Measurements from ENCODE around the gene LRRC26. TPM values are rescaled to one million over a fixed set of nuclear protein-coding genes. Genes with fewer than 3 reads are reported as not detected.

Gene LRRC26
- polyA plus RNA-seq, 1 experiment: not detected

DNA sequence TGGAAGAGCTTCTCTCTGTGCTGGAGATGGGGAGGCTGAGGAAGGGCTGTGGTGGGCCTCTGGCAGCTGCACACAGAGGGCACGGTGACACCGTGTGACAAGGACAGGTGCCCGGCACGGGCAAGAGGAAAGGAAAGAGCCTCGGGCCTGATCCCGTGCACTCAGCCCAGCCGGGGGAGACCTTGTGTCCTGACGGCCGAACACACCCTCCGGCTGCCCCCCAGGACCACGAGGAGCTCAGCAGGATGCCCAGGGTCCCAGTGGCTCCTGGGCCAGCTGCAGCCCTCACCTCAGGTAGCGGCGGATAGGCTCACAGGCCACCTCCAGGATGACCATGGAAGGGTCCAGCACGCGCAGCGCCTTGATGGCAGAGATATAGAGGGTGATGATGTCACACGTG lies 13.0 kb upstream of the LRRC26 start:
- no peak for TF ChIP-seq CTCF (IDR thresholded peaks at IDR 0.05; ENCODE audit: insufficient read depth, low read depth, low read length)
- Histone ChIP-seq H3K4me3 (ENCODE audit: low read depth, low read length) (no peak overlapping the region), H3K36me3 (ENCODE audit: control insufficient read depth, insufficient read depth, low read length) (peaks cover 38% of the 10 kb centered on the region), H3K27me3 (ENCODE audit: control insufficient read depth, insufficient read depth, low read length) (no peaks in the 10 kb centered on the region)
- CTCF ChIA-PET: interaction anchor here (0.5 kb wide), 1 partner anchor 394 kb away, joined by 3 read pairs; no protein-coding TSS in a partner anchor
- no peak for DNase-seq (ENCODE audit: low read depth)
- POLR2A ChIA-PET: no interaction called here

GRCh38 chr9:137181680-137182079 lies 11.8 kb upstream of the LRRC26 start:
- Histone ChIP-seq H3K27me3 (ENCODE audit: control insufficient read depth, insufficient read depth, low read length) (no peaks in the 10 kb centered on the region), H3K4me3 (ENCODE audit: low read depth, low read length) (no peak overlapping the region), H3K36me3 (ENCODE audit: control insufficient read depth, insufficient read depth, low read length) (peaks cover 36% of the 10 kb centered on the region)
- CTCF ChIA-PET: interaction anchor here (1.1 kb wide), 1 partner anchor 45 kb away, joined by 4 read pairs; the partner anchor contains the start of gene RNF224
- no peak for TF ChIP-seq CTCF (IDR thresholded peaks at IDR 0.05; ENCODE audit: insufficient read depth, low read depth, low read length)
- DNase-seq (ENCODE audit: low read depth): no peak
- POLR2A ChIA-PET: no interaction called here

GRCh38 chr9:137180491-137180890 lies 10.6 kb upstream of the LRRC26 start:
- Histone ChIP-seq H3K27me3 (ENCODE audit: control insufficient read depth, insufficient read depth, low read length) (no peaks in the 10 kb centered on the region), H3K36me3 (ENCODE audit: control insufficient read depth, insufficient read depth, low read length) (peaks cover 35% of the 10 kb centered on the region), H3K4me3 (ENCODE audit: low read depth, low read length) (no peak overlapping the region)
- DNase-seq (ENCODE audit: low read depth): no peak
- CTCF ChIA-PET: interaction anchor here (1.1 kb wide), 1 partner anchor 47 kb away, joined by 4 read pairs; the partner anchor contains the start of gene RNF224
- POLR2A ChIA-PET: interaction anchor here (0.6 kb wide), 1 partner anchor 10 kb away, joined by 3 read pairs; no protein-coding TSS in a partner anchor
- TF ChIP-seq CTCF (IDR thresholded peaks at IDR 0.05; ENCODE audit: insufficient read depth, low read depth, low read length): no peak

DNA sequence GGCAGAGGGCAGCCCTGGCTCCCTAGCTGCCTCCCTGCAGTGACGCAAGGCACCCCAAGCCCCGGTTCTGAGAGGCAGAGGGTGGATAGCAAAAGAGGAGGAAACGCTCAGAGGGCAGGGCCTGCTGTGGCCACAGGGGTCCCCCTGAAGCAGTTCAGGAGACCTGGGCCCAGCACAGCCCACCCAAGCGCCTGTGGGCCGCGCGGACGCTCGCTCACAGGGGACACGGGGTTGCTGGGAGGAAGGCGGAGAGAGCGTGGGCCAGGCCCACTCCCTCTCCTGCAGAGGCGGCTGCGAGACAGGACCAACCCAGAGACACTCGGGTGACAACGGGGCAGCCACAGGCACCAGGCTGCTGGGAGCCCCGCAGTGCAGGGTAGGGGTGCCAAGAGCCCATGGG lies 9.9 kb upstream of the LRRC26 start:
- H3K27me3 ChIP-seq (ENCODE audit: control insufficient read depth, insufficient read depth, low read length): no peaks in the 10 kb centered on the region
- CTCF ChIA-PET: no interaction called here
- DNase-seq (ENCODE audit: low read depth): no peak
- TF ChIP-seq CTCF (IDR thresholded peaks at IDR 0.05; ENCODE audit: insufficient read depth, low read depth, low read length): no peak
- POLR2A ChIA-PET: interaction anchor here (0.6 kb wide), 1 partner anchor 9 kb away, joined by 3 read pairs; no protein-coding TSS in a partner anchor
- no peak overlapping the region for H3K4me3 ChIP-seq (ENCODE audit: low read depth, low read length)
- peaks cover 32% of the 10 kb centered on the region for H3K36me3 ChIP-seq (ENCODE audit: control insufficient read depth, insufficient read depth, low read length)

DNA sequence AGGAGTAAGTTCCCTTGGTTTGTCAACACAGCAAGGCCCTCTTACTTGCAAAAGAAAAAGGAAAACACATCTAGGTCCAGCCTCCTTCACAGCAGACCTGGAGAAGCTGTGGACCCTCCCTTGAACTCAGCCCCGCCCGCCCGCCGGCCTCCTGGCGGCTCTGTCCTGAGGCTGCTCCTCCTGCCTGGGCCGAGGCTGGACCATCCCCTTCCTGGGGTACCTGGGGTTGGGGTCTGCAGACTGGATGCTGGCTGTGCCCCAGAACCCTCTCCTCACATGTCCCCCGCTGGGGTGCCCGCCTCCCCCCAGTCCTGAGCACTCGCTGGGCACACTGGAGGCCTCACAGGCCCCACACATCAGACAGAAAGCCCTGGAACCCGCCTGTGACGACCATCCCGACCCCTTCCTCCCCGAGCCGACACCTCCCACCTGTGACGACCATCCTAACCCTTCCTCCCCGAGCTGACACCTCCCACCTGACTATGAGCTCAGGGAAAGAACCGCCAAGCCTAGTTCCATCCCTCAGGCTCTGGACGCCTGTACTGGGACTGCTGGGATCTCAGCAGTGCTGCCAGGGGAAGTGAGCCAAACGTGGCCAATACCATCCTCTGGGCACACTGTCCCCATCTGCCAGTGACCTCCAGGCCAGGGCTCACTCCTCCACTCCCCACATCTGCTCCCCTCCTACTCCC lies 9.2 kb upstream of the LRRC26 start:
- ChIA-PET POLR2A (no interaction called here), CTCF (interaction anchor here (1.2 kb wide), 1 partner anchor 24 kb away, joined by 3 read pairs; no protein-coding TSS in a partner anchor)
- Histone ChIP-seq H3K4me3 (ENCODE audit: low read depth, low read length) (no peak overlapping the region), H3K36me3 (ENCODE audit: control insufficient read depth, insufficient read depth, low read length) (peaks cover 27% of the 10 kb centered on the region), H3K27me3 (ENCODE audit: control insufficient read depth, insufficient read depth, low read length) (no peaks in the 10 kb centered on the region)
- TF ChIP-seq CTCF (IDR thresholded peaks at IDR 0.05; ENCODE audit: insufficient read depth, low read depth, low read length): no peak
- no peak for DNase-seq (ENCODE audit: low read depth)
